ENCODE data around the gene TSC22D2. TPM values are rescaled to one million over a fixed set of nuclear protein-coding genes. Genes with fewer than 3 reads are reported as not detected.

TSC22D2 gene
- total and polyA plus RNA-seq, 2 of the 8 experiments (the other 6 are each of a cell fraction or from before 2014, with no cell fraction given) = 3.4 to 27.6 TPM

DNA sequence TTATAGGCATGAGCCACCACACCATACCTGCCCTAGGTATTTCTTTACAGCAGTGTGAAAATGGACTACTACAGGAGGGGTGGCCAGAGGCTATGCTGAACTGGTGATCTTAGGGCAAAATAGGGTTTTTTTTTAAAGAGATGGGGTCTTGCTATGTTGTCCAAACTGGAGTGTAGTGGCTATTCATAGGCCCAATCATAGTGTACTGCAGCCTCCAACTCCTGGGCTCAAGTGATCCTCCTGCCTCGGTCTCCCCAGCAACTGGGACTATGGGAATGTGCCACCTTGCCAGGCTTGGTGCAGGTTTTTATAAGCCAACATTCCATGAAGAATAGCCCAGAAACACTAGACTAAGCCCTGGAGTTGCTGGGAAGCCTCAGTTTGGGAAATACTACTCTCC is 28.6 kb upstream of the TSC22D2 start:
- H3K4me3 ChIP-seq (ENCODE audit: extremely low read depth in 1 of 4, insufficient read depth in 2 of 4, low read depth in 3 of 4, low read length in 4 of 4) = no peak overlapping the region
- DNase-seq (ENCODE audit: low read depth in 1 of 2, low spot score in 2 of 2) = no peak
- H2BK15ac ChIP-seq (ENCODE audit: low read length) = no peak overlapping the region
- no peak overlapping the region for H2BK120ac ChIP-seq (replicated peaks; ENCODE audit: low read depth, low read length)
- no peak overlapping the region for H3K9ac ChIP-seq (replicated peaks in 1 of 4; ENCODE audit: extremely low read depth in 1 of 4, low read depth in 3 of 4, low read length in 3 of 4)
- no peak overlapping the region for H2AFZ ChIP-seq (ENCODE audit: low read length)
- H4K8ac ChIP-seq (ENCODE audit: extremely low read depth, insufficient read depth, low read length) = no peak overlapping the region; the same call in 1 of the 2 replicates
- H3K56ac ChIP-seq (replicated peaks; ENCODE audit: insufficient read length, low read depth, low read length) = no peak overlapping the region
- H3K4me1 ChIP-seq (replicated peaks in 1 of 4; ENCODE audit: control insufficient read depth in 3 of 4, insufficient read depth in 4 of 4, low read length in 3 of 4) = peaks cover 0 to 7% (median 2%) of the 10 kb centered on the region in 4 experiments; a peak in 3 of 7 replicates
- H3K9me3 ChIP-seq (ENCODE audit: insufficient read depth in 2 of 2, low read depth in 1 of 2, low read length in 1 of 2) = no peaks in the 10 kb centered on the region
- CTCF ChIA-PET (ENCODE audit: partially characterized antibody) = no interaction called here
- no peak overlapping the region for H3K27ac ChIP-seq (ENCODE audit: low read depth, low read length)
- no peak for FAIRE-seq
- no peak overlapping the region for H3K14ac ChIP-seq (ENCODE audit: insufficient read length)
- H3K4ac ChIP-seq (replicated peaks; ENCODE audit: insufficient read length, low read depth, low read length) = no peak overlapping the region
- no peaks in the 10 kb centered on the region for H3K27me3 ChIP-seq (replicated peaks in 1 of 4; ENCODE audit: control insufficient read depth in 3 of 4, extremely low read depth in 1 of 4, insufficient read depth in 3 of 4, low read length in 3 of 4)
- 0 out of 2 replicates have a peak overlapping the region, but pooled peaks have one; percentile 6 for H2BK12ac ChIP-seq (ENCODE audit: low read depth, low read length)
- no peak overlapping the region for H3K23ac ChIP-seq (ENCODE audit: insufficient read length)
- no peak overlapping the region for H2AK5ac ChIP-seq (ENCODE audit: low read depth, low read length)
- H3K18ac ChIP-seq (ENCODE audit: extremely low read depth, low read length) = no peak overlapping the region; the same call in 1 of the 2 replicates
- peak overlapping the region; percentile 84 for H4K91ac ChIP-seq (replicated peaks; ENCODE audit: insufficient read length, low read length)
- 0 out of 4 replicates have a peak overlapping the region, but pooled peaks of 1 of the 2 experiments have one; percentile 15 for H3K4me2 ChIP-seq (ENCODE audit: insufficient read depth in 1 of 2, low read depth in 2 of 2, low read length in 2 of 2)
- no peaks in the 10 kb centered on the region for H3K79me1 ChIP-seq (ENCODE audit: low read depth, low read length)
- H3K23me2 ChIP-seq (ENCODE audit: low read depth, low read length) = no peaks in the 10 kb centered on the region
- H3K79me2 ChIP-seq (ENCODE audit: control insufficient read depth in 1 of 2, insufficient read depth in 2 of 2, low read length in 2 of 2) = no peaks in the 10 kb centered on the region
- H2BK20ac ChIP-seq (ENCODE audit: low read length) = no peak overlapping the region
- no peaks in the 10 kb centered on the region for H4K20me1 ChIP-seq (replicated peaks in 1 of 2; ENCODE audit: control insufficient read depth in 1 of 2, insufficient read depth in 2 of 2, low read length in 2 of 2)
- 89% methylated on average over 1 of the region's 1 CpG; no CpG with 5 or more reads in 1 of the 2 experiments for WGBS, 2 experiments (ENCODE audit: extremely low coverage in 1 of 2, insufficient coverage in 1 of 2, insufficient read length in 1 of 2, insufficient replicate concordance in 2 of 2, low coverage in 1 of 2, low lambda C conversion rate in 2 of 2, missing lambda C conversion rate in 1 of 2)
- POLR2A ChIA-PET (ENCODE audit: partially characterized antibody) = no interaction called here
- no peak overlapping the region for H2BK5ac ChIP-seq (ENCODE audit: low read depth, low read length)
- peak overlapping the region; percentile 71 for H4K5ac ChIP-seq (ENCODE audit: insufficient read length, low read depth, low read length)
- H3K36me3 ChIP-seq (ENCODE audit: control insufficient read depth in 2 of 4, insufficient read depth in 4 of 4, low read length in 3 of 4) = no peaks in the 10 kb centered on the region
- TF ChIP-seq CHD1 (IDR thresholded peaks at IDR 0.05; ENCODE audit: low read depth, low read length) = no peak
- no peak for TF ChIP-seq HDAC2 (IDR thresholded peaks at IDR 0.05; ENCODE audit: borderline replicate concordance in 1 of 2, low read depth in 2 of 2, low read length in 2 of 2)
- TF ChIP-seq POU5F1 (IDR thresholded peaks at IDR 0.05; ENCODE audit: low read depth, low read length) = no peak
- TF ChIP-seq POLR2AphosphoS5 (IDR thresholded peaks at IDR 0.05; ENCODE audit: low read depth, low read length) = no peak
- no peak for TF ChIP-seq SP4 (IDR thresholded peaks at IDR 0.05; ENCODE audit: low read length)
- TF ChIP-seq SIX5 (IDR thresholded peaks at IDR 0.05; ENCODE audit: low read depth, low read length) = no peak
- peak; percentile 69; the same call in 1 of the 2 replicates for TF ChIP-seq KDM1A (IDR thresholded peaks at IDR 0.05; ENCODE audit: borderline replicate concordance, low read length)

All from H1 (cell line).